G401.6 (cell line): ENCODE data around the gene CSF3.

Source experiments
- FAIRE-seq: peaks from 2 replicates; lab custom pipeline; 2012; peaks lifted over from hg19 to GRCh38; lab: Jason Lieb, UNC

The CSF3 gene

GRCh38 chr17:40062329-40063186, 47.3 kb downstream of the CSF3 start, which contains the start of gene THRA:
TSS of gene THRA (plus strand) at chr17:40062965. CDS start at chr17:40074489, 11,524 bp downstream.
- no peak for FAIRE-seq

DNA sequence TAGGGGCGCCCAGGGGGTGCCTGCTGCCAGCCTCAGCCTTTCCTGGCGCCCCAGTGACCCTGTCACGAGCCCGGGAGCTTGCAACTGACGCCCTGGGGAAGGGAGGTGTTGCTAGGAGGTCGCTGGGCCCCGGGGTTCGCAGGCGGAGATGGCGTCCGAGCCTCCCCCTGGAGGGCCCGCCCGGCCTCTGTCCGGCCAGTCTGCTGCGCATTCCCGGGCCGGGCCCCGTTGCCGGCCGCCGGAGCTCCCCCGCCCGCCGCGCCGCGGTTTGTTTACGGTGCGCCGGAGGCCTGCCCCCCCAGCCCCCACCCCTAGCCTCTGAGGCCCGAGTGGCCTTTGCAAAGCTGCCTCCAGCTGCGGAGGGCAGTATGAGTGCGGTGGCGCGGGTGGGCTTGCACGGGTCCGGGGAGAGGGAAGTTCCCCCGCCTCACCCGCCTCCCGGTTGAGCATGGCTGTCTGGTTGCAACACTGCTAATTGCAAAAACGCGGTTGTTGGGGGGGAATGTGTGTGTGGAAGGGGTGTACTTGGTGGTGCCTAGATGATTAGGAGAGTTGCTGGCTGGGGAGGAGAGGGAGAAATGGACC, 48.0 kb downstream of the CSF3 start:
- FAIRE-seq, result no peak

- FAIRE-seq, result no peak
Measured at GRCh38 chr17:40063901-40064531, 48.8 kb downstream of the CSF3 start.

GRCh38 chr17:40064971-40065768, 49.9 kb downstream of the CSF3 start:
- FAIRE-seq, result no peak

GRCh38 chr17:40065769-40066510, 50.7 kb downstream of the CSF3 start:
- FAIRE-seq, result no peak
